Neural cell (in vitro differentiated cells): ENCODE measurements around the gene CDH4. TPM values are rescaled to one million over a fixed set of nuclear protein-coding genes. Genes with fewer than 3 reads are reported as not detected.

Experiments used
- H2AFZ ChIP-seq: fragments of 200-600, 300-800 bp; sonication (generic), shearing (Covaris generic); 2 replicates; pipeline ENCODE4 v1.6.0; 2014; ENCODE audit warnings: low read depth, mild to moderate bottlenecking, antibody characterized with exemption, low read length, moderate library complexity
- H3F3A ChIP-seq: fragments of 200-600 bp; shearing (Covaris generic); 2 replicates; pipeline ENCODE4 v1.6.1; 2016; ENCODE audit warnings: mild to moderate bottlenecking, moderate library complexity, mixed read lengths, antibody characterized with exemption, low read length; ENCODE audit not compliant: insufficient read depth, poor library complexity, severe bottlenecking
- H3K27ac ChIP-seq: fragments of 200-600, 300-800 bp; sonication (generic), shearing (Covaris generic); 2 replicates; pipeline ENCODE4 v1.5.1; 2014; ENCODE audit warnings: mild to moderate bottlenecking, low read length, moderate library complexity
- H3K27me3 ChIP-seq: fragments of 300-800, 200-600 bp; sonication (generic), shearing (Covaris generic); 2 replicates; pipeline ENCODE4 v1.6.0; 2014; ENCODE audit warnings: mild to moderate bottlenecking, low read depth, low read length, moderate library complexity; ENCODE audit not compliant: insufficient read depth
- H3K36me3 ChIP-seq: fragments of 300-800, 200-600 bp; sonication (generic), shearing (Covaris generic); 2 replicates; pipeline ENCODE4 v1.5.1; 2014; ENCODE audit warnings: mild to moderate bottlenecking, antibody characterized with exemption, low read length, moderate library complexity; ENCODE audit not compliant: insufficient read depth
- H3K4me2 ChIP-seq: fragments of 300-800, 200-600 bp; sonication (generic), shearing (Covaris generic); 2 replicates; pipeline ENCODE4 v1.6.0; 2014; ENCODE audit warnings: mild to moderate bottlenecking, low read length
- H3K4me3 ChIP-seq: fragments of 300-800, 200-600 bp; sonication (generic), shearing (Covaris generic); 2 replicates; pipeline ENCODE4 v1.5.1; 2014; ENCODE audit warnings: mild to moderate bottlenecking, low read length, moderate library complexity
- H3K79me2 ChIP-seq: fragments of 200-600 bp; shearing (Covaris generic); replicated peaks from 2 replicates; pipeline ENCODE4 v1.6.0; 2014; ENCODE audit warnings: mild to moderate bottlenecking, low read length, moderate library complexity; ENCODE audit not compliant: insufficient read depth
- H3K9ac ChIP-seq: fragments of 300-800, 200-600 bp; sonication (generic), shearing (Covaris generic); 2 replicates; pipeline ENCODE4 v1.6.1; 2016; ENCODE audit warnings: mild to moderate bottlenecking, low read length, mixed read lengths
- H3K9me2 ChIP-seq: fragments of 200-600 bp; shearing (Covaris generic); 2 replicates; pipeline ENCODE4 v1.6.1; 2016; ENCODE audit warnings: mild to moderate bottlenecking, low read length, mixed read lengths; ENCODE audit not compliant: insufficient read depth
- H3K9me3 ChIP-seq: fragments of 200-600, 300-800 bp; sonication (generic), shearing (Covaris generic); 2 replicates; pipeline ENCODE4 v1.6.1; 2016; ENCODE audit warnings: mild to moderate bottlenecking, mixed run types, low read length, moderate library complexity, mixed read lengths
- H4K20me1 ChIP-seq: fragments of 200-600 bp; shearing (Covaris generic); 2 replicates; pipeline ENCODE4 v1.6.1; 2016; ENCODE audit warnings: mild to moderate bottlenecking, mixed run types; ENCODE audit not compliant: insufficient read depth
- CTCF ChIP-seq: fragments of 450-650 bp; IDR thresholded peaks from 2 replicates; pipeline ENCODE4 v1.5.1; 2014; ENCODE audit warnings: antibody characterized with exemption, mild to moderate bottlenecking, moderate library complexity; ENCODE audit not compliant: poor library complexity, severe bottlenecking
- EP300 ChIP-seq: fragments of 450-650 bp; conservative IDR thresholded peaks from 2 replicates; pipeline ENCODE4 v1.6.1; 2014; ENCODE audit warnings: antibody characterized with exemption, mild to moderate bottlenecking, moderate library complexity; ENCODE audit not compliant: poor library complexity, severe bottlenecking
- EZH2 ChIP-seq: fragments of 200-600, 300-800 bp; shearing (Covaris generic), sonication (generic); IDR thresholded peaks from 2 replicates; pipeline ENCODE4 v1.6.1; 2014; ENCODE audit warnings: antibody characterized with exemption, low read length, borderline replicate concordance, mild to moderate bottlenecking; ENCODE audit not compliant: insufficient read depth, poor library complexity, severe bottlenecking
- MXI1 ChIP-seq: fragments of 450-650 bp; conservative IDR thresholded peaks from 2 replicates; pipeline ENCODE4 v1.6.1; 2014; ENCODE audit warnings: antibody characterized with exemption, mild to moderate bottlenecking; ENCODE audit not compliant: poor library complexity, severe bottlenecking
- POLR2AphosphoS5 ChIP-seq: IDR thresholded peaks from 2 replicates; pipeline ENCODE4 v1.6.1; 2012
- RAD21 ChIP-seq: fragments of 450-650 bp; conservative IDR thresholded peaks from 2 replicates; pipeline ENCODE4 v1.6.1; 2014; ENCODE audit warnings: antibody characterized with exemption, mild to moderate bottlenecking, moderate library complexity
- REST ChIP-seq: IDR thresholded peaks from 2 replicates; pipeline ENCODE4 v1.6.1; 2012; ENCODE audit warnings: borderline replicate concordance
- SMC3 ChIP-seq: fragments of 450-650 bp; conservative IDR thresholded peaks from 2 replicates; pipeline ENCODE4 v1.6.1; 2014; ENCODE audit warnings: antibody characterized with exemption, mild to moderate bottlenecking, moderate library complexity; ENCODE audit not compliant: poor library complexity
- TAF1 ChIP-seq: IDR thresholded peaks from 2 replicates; pipeline ENCODE4 v1.6.1; 2012; ENCODE audit warnings: low read depth
- polyA plus RNA-seq: library from polyadenylated mRNA; depleted of rRNA; stranded (reverse); fragments of >200 nt; gene quantifications from 2 replicates; pipeline ENCODE4 v1.2.3, GENCODE V29; 2014

Gene CDH4
- polyA plus RNA-seq, 1 donor from 2014 or later: 24.6 TPM

GRCh38 chr20:61515922-61516321 is 263.9 kb downstream of the CDH4 start:
- Histone ChIP-seq H3K36me3 (no peaks in the 10 kb centered on the region), H3K79me2 (no peaks in the 10 kb centered on the region), H3K27me3 (no peaks in the 10 kb centered on the region), H3K9me3 (no peaks in the 10 kb centered on the region), H3F3A (no peaks in the 10 kb centered on the region), H4K20me1 (no peaks in the 10 kb centered on the region), H3K9me2 (no peaks in the 10 kb centered on the region), H3K4me3 (no peak overlapping the region), H2AFZ (no peak overlapping the region), H3K9ac (no peak overlapping the region), H3K27ac (no peak overlapping the region), H3K4me2 (no peak overlapping the region)
- TF ChIP-seq REST (no peak), TAF1 (no peak), EP300 (no peak), MXI1 (no peak), SMC3 (no peak), EZH2 (no peak), POLR2AphosphoS5 (no peak), RAD21 (no peak), CTCF (no peak)

- H3K9me2 ChIP-seq: no peaks in the 10 kb centered on the region
- no peaks in the 10 kb centered on the region for H4K20me1 ChIP-seq
- no peak overlapping the region for H3K9ac ChIP-seq
- H3K79me2 ChIP-seq: no peaks in the 10 kb centered on the region
- H3K27me3 ChIP-seq: no peaks in the 10 kb centered on the region
- TF ChIP-seq POLR2AphosphoS5 (no peak), RAD21 (no peak), CTCF (no peak), EZH2 (no peak), SMC3 (no peak), REST (no peak), TAF1 (no peak), MXI1 (no peak), EP300 (no peak)
- no peak overlapping the region for H2AFZ ChIP-seq
- no peak overlapping the region for H3K27ac ChIP-seq
- no peak overlapping the region for H3K4me3 ChIP-seq
- no peaks in the 10 kb centered on the region for H3K36me3 ChIP-seq
- no peaks in the 10 kb centered on the region for H3K9me3 ChIP-seq
- H3K4me2 ChIP-seq: no peak overlapping the region
- H3F3A ChIP-seq: no peaks in the 10 kb centered on the region
These were observed 264.5 kb downstream of the CDH4 start for GRCh38 chr20:61516346-61517208.
